ENCODE results near the gene ANK3.

Gene ANK3

DNA sequence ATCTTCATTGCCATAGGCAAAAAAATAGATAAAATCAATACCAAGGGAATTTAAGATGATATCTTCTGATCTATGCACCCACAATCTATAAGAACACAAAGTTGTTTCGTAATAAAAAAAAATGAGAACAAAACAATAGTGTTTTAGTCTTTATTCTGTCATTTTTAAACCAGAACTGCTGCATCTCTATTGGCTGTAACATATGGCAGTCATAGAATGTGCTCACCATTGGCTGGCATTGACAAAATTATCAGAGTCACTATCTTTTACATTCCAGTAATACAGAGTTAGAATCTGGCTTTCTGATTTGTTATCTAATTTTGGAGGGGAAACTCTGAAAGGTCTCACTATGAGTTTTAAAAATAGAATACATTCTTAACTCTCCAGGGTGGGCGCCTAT lies 344.7 kb downstream of the ANK3 start:
- Mint-ChIP-seq H3K27ac (no peak overlapping the region), H3K4me1 (no peaks in the 10 kb centered on the region), H3K9me3 (no peaks in the 10 kb centered on the region), H3K27me3 (ENCODE audit: low read depth, poor library complexity) (no peaks in the 10 kb centered on the region), H3K4me3 (no peak overlapping the region), H3K36me3 (ENCODE audit: low read depth) (peaks cover 11% of the 10 kb centered on the region)
- TF ChIP-seq, protein P1, sequence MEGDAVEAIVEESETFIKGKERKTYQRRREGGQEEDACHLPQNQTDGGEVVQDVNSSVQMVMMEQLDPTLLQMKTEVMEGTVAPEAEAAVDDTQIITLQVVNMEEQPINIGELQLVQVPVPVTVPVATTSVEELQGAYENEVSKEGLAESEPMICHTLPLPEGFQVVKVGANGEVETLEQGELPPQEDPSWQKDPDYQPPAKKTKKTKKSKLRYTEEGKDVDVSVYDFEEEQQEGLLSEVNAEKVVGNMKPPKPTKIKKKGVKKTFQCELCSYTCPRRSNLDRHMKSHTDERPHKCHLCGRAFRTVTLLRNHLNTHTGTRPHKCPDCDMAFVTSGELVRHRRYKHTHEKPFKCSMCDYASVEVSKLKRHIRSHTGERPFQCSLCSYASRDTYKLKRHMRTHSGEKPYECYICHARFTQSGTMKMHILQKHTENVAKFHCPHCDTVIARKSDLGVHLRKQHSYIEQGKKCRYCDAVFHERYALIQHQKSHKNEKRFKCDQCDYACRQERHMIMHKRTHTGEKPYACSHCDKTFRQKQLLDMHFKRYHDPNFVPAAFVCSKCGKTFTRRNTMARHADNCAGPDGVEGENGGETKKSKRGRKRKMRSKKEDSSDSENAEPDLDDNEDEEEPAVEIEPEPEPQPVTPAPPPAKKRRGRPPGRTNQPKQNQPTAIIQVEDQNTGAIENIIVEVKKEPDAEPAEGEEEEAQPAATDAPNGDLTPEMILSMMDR (IDR thresholded peaks at IDR 0.05): no peak
- no peak for DNase-seq

DNA sequence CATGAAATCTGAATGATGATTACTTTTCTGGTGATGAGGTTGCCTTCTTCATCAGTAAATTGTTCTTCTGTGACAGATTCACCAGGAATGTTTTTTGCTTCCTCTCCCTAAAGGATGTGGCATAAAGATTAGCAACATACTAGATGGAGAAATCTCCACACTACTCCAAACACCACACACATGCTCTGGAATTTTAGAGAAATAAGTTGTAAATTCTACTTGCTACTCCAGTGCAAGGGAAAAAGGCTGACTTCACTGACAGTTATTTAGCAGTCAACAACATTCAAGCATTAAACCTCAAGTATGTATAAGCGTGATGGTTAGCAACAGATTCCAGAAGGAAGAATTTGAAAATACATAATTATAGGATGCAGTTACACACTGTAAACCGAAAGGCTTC lies 345.4 kb downstream of the ANK3 start:
- Mint-ChIP-seq H3K36me3 (ENCODE audit: low read depth) (peaks cover 11% of the 10 kb centered on the region), H3K9me3 (no peaks in the 10 kb centered on the region), H3K27ac (no peak overlapping the region), H3K27me3 (ENCODE audit: low read depth, poor library complexity) (no peaks in the 10 kb centered on the region), H3K4me3 (no peak overlapping the region), H3K4me1 (no peaks in the 10 kb centered on the region)
- no peak for DNase-seq
- TF ChIP-seq, protein P1 (IDR thresholded peaks at IDR 0.05): no peak

DNA sequence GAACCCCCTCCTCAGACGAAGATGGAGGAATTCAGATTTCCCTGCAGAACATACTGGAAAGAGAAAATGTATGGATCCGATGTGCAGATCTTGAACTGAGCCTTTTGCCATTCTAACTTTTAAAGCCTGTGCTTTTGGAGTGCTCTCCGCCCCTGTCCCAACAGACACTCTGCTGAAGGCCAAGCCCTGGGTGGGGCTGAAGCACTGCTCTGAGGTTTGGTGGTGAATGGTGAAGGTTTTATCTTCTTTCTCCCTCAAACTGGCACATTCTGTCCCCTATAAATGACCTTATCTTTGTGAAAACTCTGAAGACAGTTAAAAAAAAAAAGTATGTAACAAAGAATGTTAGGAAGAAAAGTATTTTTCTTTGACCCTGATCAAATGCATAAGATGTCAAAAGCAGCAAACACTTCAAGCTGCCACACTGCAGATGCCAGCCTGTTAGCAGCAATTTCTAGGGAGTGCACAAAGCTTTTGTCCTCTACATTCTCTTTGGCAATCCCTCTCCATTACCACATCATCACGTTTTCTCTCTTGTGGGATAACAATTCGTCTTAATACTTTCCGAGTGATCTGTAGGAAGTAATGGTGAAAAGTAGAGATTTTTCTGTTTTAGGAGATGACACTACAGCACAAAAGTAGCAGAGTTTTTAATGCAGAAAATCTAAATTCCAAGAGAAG lies 346.0 kb downstream of the ANK3 start:
- peaks cover 14% of the 10 kb centered on the region for H3K36me3 Mint-ChIP-seq (ENCODE audit: low read depth)
- no peaks in the 10 kb centered on the region for H3K27me3 Mint-ChIP-seq (ENCODE audit: low read depth, poor library complexity)
- DNase-seq: no peak
- H3K9me3 Mint-ChIP-seq: no peaks in the 10 kb centered on the region
- H3K4me3 Mint-ChIP-seq: no peak overlapping the region
- H3K27ac Mint-ChIP-seq: no peak overlapping the region
- TF ChIP-seq, protein P1 (IDR thresholded peaks at IDR 0.05): no peak
- H3K4me1 Mint-ChIP-seq: no peaks in the 10 kb centered on the region

DNA sequence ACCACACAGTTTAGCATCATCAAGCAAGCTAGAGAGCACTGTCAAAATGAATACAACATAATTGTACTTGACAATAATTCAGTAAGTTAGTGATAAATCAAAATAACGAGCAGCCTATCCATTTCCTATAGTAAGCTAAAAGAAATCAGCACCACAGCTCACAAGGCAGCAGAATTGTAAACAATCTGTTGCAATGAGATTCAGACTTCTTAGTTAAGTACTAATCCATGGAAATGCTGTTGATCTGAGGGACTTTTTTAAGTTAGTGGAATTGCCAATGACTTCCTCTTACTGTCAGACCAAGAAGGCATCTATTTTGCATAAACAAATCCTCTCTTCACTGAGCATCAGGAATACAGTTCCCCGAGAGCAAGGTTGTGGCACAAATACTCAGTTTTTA lies 346.8 kb downstream of the ANK3 start:
- no peaks in the 10 kb centered on the region for H3K9me3 Mint-ChIP-seq
- no peak overlapping the region for H3K4me3 Mint-ChIP-seq
- no peaks in the 10 kb centered on the region for H3K27me3 Mint-ChIP-seq (ENCODE audit: low read depth, poor library complexity)
- no peak overlapping the region for H3K27ac Mint-ChIP-seq
- no peaks in the 10 kb centered on the region for H3K4me1 Mint-ChIP-seq
- DNase-seq: no peak
- H3K36me3 Mint-ChIP-seq (ENCODE audit: low read depth): peaks cover 18% of the 10 kb centered on the region
- TF ChIP-seq, protein P1 (IDR thresholded peaks at IDR 0.05): no peak

DNA sequence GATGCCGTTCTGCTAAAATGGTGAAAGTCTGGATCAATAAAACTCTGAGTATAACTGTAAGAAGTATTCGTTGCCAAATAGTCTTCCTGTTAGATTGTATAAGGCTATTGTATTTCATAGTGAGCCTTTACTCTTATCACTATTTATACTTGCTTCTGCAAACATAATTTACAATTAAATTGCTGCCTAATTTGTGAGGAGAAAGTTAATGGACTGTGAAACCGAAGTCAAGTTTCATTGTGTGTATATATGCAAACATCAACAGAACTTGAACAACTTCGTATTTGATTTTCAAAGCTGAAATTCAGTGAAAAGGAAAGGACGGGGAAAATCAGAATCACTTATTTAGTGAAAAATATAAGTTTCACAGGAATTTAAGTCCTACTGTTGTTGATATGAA lies 347.4 kb downstream of the ANK3 start:
- no peaks in the 10 kb centered on the region for H3K9me3 Mint-ChIP-seq
- peaks cover 21% of the 10 kb centered on the region for H3K36me3 Mint-ChIP-seq (ENCODE audit: low read depth)
- TF ChIP-seq, protein P1 (IDR thresholded peaks at IDR 0.05): no peak
- no peaks in the 10 kb centered on the region for H3K27me3 Mint-ChIP-seq (ENCODE audit: low read depth, poor library complexity)
- H3K4me1 Mint-ChIP-seq: no peaks in the 10 kb centered on the region
- DNase-seq: no peak
- no peak overlapping the region for H3K4me3 Mint-ChIP-seq
- no peak overlapping the region for H3K27ac Mint-ChIP-seq

DNA sequence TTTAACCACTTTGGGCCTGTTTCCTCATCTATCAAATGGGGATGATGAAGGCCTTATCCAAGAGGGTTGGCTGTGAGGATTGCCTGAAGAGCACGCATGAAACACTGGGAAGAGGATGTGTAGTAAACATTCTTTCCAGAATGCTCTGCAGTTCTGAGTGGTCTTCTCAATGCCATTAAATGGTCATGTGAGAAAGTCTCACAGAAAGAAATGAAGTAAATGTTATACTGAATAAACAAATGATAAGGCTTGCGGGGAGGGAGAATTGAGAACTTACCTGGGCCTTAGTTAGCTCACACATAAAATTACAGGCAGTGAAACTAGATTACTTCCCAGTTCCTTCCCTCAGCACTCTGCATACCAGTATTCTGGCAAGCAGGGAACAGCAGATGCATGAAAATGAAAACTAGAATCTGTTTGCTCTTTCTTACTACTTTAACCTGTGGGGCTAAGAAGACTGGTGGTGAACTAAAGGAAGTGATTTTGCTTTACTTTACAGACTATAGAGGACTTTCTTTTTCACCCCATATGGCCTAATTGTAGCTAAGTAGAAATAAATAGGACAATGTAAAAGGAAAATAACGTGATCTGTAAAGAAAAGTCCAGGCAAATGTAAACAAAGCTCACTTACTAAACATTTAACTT lies 348.1 kb downstream of the ANK3 start:
- H3K27me3 Mint-ChIP-seq (ENCODE audit: low read depth, poor library complexity): no peaks in the 10 kb centered on the region
- no peak for DNase-seq
- TF ChIP-seq, protein P1 (IDR thresholded peaks at IDR 0.05): no peak
- no peaks in the 10 kb centered on the region for H3K4me1 Mint-ChIP-seq
- H3K4me3 Mint-ChIP-seq: no peak overlapping the region
- no peaks in the 10 kb centered on the region for H3K9me3 Mint-ChIP-seq
- H3K36me3 Mint-ChIP-seq (ENCODE audit: low read depth): peaks cover 20% of the 10 kb centered on the region
- no peak overlapping the region for H3K27ac Mint-ChIP-seq
